CD4-positive, alpha-beta T cell (primary cell): Measurements from ENCODE around the gene CABCOCO1. TPM values are rescaled to one million over a fixed set of nuclear protein-coding genes. Genes with fewer than 3 reads are reported as not detected.

Experiments used
- ATAC-seq: fragments of 200-7000 bp; cut with Tn5 transposase; one replicate; pipeline ENCODE4 v1.10.0; 2022; ENCODE audit warnings: mild to moderate bottlenecking; ENCODE audit not compliant: poor library complexity
- CTCF ChIA-PET: fragments of 350-600 bp; sonication (Branson Sonifier 250); formaldehyde crosslinking; loops from one replicate; lab custom pipeline; 2021; ENCODE audit warnings: antibody characterized with exemption, inconsistent platforms; lab: Charles Lee
- POLR2A ChIA-PET: fragments of 350-600 bp; sonication (Branson Sonifier 250); formaldehyde crosslinking; loops from one replicate; lab custom pipeline; 2021; ENCODE audit warnings: antibody characterized with exemption, inconsistent platforms; lab: Charles Lee
- DNase-seq, 14 experiments: peaks; one replicate each; pipeline ENCODE4 v3.0.0-alpha.2; 2013 to 2020; ENCODE audit warnings: mixed read lengths in 2 of 14
- H3K27ac ChIP-seq, 2 donors: one replicate each; pipeline versions ENCODE4 v1.5.1 to v1.7.0; 2013; ENCODE audit warnings: low read length in 2 of 2, low read depth in 1 of 2, mild to moderate bottlenecking in 1 of 2
- H3K27me3 ChIP-seq, 2 experiments: 1 replicate in 1 of 2; 2 replicates in 1 of 2; pipeline versions ENCODE4 v1.6.1 to v1.7.0; 2013; ENCODE audit warnings: low read length in 2 of 2, control low read depth in 1 of 2, mild to moderate bottlenecking in 1 of 2, moderate library complexity in 1 of 2; ENCODE audit not compliant: insufficient read depth in 2 of 2, control insufficient read depth in 1 of 2
- H3K36me3 ChIP-seq: one replicate; pipeline ENCODE4 v1.6.1; 2013; ENCODE audit warnings: low read length, control low read depth; ENCODE audit not compliant: insufficient read depth
- H3K4me1 ChIP-seq: one replicate; pipeline ENCODE4 v1.6.1; 2013; ENCODE audit warnings: low read length, control low read depth; ENCODE audit not compliant: insufficient read depth
- H3K4me3 ChIP-seq: one replicate; pipeline ENCODE4 v1.5.1; 2013; ENCODE audit warnings: mild to moderate bottlenecking, low read length, moderate library complexity
- H3K9me3 ChIP-seq, 2 experiments: 1 replicate in 1 of 2; 2 replicates in 1 of 2; pipeline versions ENCODE4 v1.6.1 to v1.7.0; 2013; ENCODE audit warnings: low read length in 2 of 2, mild to moderate bottlenecking in 2 of 2, control low read depth in 1 of 2, moderate library complexity in 1 of 2; ENCODE audit not compliant: control insufficient read depth in 1 of 2, insufficient read depth in 1 of 2
- H3K27ac Mint-ChIP-seq: one replicate; pipeline ENCODE4 v1.8.0; 2020; ENCODE audit warnings: mixed read lengths
- H3K27me3 Mint-ChIP-seq: one replicate; pipeline ENCODE4 v1.8.0; 2021; ENCODE audit warnings: mixed read lengths
- H3K36me3 Mint-ChIP-seq: one replicate; pipeline ENCODE4 v1.8.0; 2021; ENCODE audit warnings: low read depth, mixed read lengths
- H3K4me1 Mint-ChIP-seq: one replicate; pipeline ENCODE4 v1.8.0; 2021; ENCODE audit warnings: low read depth, mixed read lengths
- H3K4me3 Mint-ChIP-seq: one replicate; pipeline ENCODE4 v1.8.0; 2020; ENCODE audit warnings: mild to moderate bottlenecking, mixed read lengths
- H3K9me3 Mint-ChIP-seq: one replicate; pipeline ENCODE4 v1.8.0; 2020; ENCODE audit warnings: mixed read lengths
- intact Hi-C, 2 experiments: fragments of 100-400 bp; cut with DNase I in 1 of 2; cut with micrococcal nuclease in 1 of 2; formaldehyde crosslinking; loops; one replicate each; pipeline versions ENCODE4 v1.15.1 to v1.9.0; 2023 to 2025; cut with DNase I, micrococcal nuclease
- total RNA-seq, 174 experiments: library from RNA in 2 of 174; stranded (reverse) in 2 of 174; gene quantifications; one replicate each; pipeline ENCODE4 v1.2.3 and lab custom pipeline; 2021 to 2026
- TF ChIP-seq, protein P1 (sequence below): fragments of 200-600 bp; IDR thresholded peaks from one replicate; pipeline ENCODE4 v1.8.0; 2022; ENCODE audit warnings: antibody characterized with exemption, mild to moderate bottlenecking

CABCOCO1 gene
- total RNA-seq, 2 experiments from 2014 or later = not detected

DNA sequence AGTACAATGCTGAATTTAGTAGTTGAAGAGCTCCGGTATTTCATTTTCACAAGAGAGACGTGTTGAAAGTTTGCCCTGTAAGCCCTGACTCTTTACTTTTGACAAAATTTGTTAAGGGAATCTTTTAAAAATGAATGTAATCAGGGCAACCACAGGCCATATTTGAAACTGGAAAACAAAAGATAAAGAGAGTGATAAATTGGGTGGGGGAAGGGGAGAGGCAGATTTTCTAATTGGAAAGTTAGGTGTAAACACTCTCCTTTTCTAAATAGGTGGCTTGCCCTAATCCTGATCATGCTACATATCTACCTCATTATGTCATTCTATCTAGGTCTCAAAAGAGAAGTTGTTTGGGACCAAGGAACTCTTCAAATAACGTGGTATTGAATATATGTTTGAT, 90.7 kb downstream of the CABCOCO1 start:
- H3K36me3 ChIP-seq = no peaks in the 10 kb centered on the region
- H3K4me1 Mint-ChIP-seq = peaks cover 29% of the 10 kb centered on the region
- H3K27me3 Mint-ChIP-seq = no peaks in the 10 kb centered on the region
- intact Hi-C loops = loop anchor here in 1 of 2 experiments (5.0 kb wide), 4 partner anchors 64 to 494 kb away; partner anchors contain the start of gene ARID5B
- ATAC-seq (no peak), DNase-seq (no peak)
- no peaks in the 10 kb centered on the region for H3K36me3 Mint-ChIP-seq
- no peaks in the 10 kb centered on the region for H3K27me3 ChIP-seq
- H3K27ac ChIP-seq = no peak overlapping the region
- TF ChIP-seq, protein P1, sequence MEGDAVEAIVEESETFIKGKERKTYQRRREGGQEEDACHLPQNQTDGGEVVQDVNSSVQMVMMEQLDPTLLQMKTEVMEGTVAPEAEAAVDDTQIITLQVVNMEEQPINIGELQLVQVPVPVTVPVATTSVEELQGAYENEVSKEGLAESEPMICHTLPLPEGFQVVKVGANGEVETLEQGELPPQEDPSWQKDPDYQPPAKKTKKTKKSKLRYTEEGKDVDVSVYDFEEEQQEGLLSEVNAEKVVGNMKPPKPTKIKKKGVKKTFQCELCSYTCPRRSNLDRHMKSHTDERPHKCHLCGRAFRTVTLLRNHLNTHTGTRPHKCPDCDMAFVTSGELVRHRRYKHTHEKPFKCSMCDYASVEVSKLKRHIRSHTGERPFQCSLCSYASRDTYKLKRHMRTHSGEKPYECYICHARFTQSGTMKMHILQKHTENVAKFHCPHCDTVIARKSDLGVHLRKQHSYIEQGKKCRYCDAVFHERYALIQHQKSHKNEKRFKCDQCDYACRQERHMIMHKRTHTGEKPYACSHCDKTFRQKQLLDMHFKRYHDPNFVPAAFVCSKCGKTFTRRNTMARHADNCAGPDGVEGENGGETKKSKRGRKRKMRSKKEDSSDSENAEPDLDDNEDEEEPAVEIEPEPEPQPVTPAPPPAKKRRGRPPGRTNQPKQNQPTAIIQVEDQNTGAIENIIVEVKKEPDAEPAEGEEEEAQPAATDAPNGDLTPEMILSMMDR = no peak
- peaks cover 14% of the 10 kb centered on the region for H3K4me1 ChIP-seq
- no peaks in the 10 kb centered on the region for H3K9me3 ChIP-seq
- no peaks in the 10 kb centered on the region for H3K9me3 Mint-ChIP-seq
- H3K4me3 ChIP-seq = no peak overlapping the region
- no peak overlapping the region for H3K4me3 Mint-ChIP-seq
- ChIA-PET CTCF (no interaction called here), POLR2A (interaction anchor here (1.3 kb wide), 1 partner anchor 115 kb away, joined by 3 read pairs; no protein-coding TSS in a partner anchor)
- no peak overlapping the region for H3K27ac Mint-ChIP-seq

DNA sequence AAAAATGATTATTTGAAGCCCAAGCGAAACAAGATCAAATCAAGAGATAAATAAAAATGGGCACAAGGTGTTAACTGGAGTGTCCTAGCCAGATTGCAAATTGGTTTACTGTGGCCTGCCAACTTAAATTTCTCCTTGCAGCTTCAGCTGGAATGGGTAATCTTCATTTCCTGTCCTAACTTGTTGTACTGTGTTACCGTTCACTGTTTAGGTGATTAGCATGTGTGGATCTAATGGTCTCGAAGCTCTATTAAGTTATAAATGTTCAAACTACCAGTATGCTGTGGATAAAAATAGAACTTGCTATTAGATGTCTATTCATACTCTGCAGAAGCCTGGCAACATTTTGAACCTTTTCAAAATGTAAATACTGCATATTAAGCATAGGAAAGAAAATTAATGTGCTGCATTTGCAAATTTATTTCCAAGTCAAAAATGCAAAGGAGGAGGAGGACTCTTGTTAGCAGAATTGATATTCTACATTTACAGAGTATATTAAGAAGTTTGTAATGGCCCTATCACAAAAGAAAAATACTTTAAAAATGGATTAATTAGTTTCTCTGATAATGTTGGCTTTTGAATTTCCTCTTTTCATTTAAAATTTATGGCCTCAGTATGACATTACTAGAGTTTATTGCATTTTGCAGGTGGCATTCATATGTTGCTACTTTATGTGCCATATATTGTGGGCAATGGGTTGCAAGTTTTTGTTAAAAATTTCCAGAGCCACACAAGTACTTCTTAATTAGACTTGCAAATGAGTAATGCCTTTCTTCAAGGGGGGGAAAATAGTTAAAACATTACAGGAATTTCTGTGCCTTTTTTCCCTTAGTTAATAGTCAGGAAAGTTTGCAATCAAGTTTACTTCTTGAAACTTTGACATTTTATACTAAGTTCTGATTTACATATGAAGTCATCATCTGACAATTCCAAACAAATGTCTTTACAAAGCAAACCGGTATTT, 92.1 kb downstream of the CABCOCO1 start:
- no peak for ATAC-seq
- H3K27me3 Mint-ChIP-seq = no peaks in the 10 kb centered on the region
- no peak for DNase-seq
- H3K4me3 Mint-ChIP-seq = no peak overlapping the region
- Histone ChIP-seq H3K4me1 (peaks cover 14% of the 10 kb centered on the region), H3K27me3 (no peaks in the 10 kb centered on the region), H3K4me3 (no peak overlapping the region), H3K27ac (no peak overlapping the region), H3K36me3 (no peaks in the 10 kb centered on the region), H3K9me3 (no peaks in the 10 kb centered on the region)
- H3K36me3 Mint-ChIP-seq = no peaks in the 10 kb centered on the region
- TF ChIP-seq, protein P1 = no peak
- H3K4me1 Mint-ChIP-seq = peaks cover 29% of the 10 kb centered on the region
- CTCF ChIA-PET = no interaction called here
- H3K27ac Mint-ChIP-seq = no peak overlapping the region
- POLR2A ChIA-PET = no interaction called here
- H3K9me3 Mint-ChIP-seq = no peaks in the 10 kb centered on the region
- intact Hi-C loops = loop anchor here in 1 of 2 experiments (5.0 kb wide), 4 partner anchors 62 to 492 kb away; partner anchors contain the start of gene ARID5B

DNA sequence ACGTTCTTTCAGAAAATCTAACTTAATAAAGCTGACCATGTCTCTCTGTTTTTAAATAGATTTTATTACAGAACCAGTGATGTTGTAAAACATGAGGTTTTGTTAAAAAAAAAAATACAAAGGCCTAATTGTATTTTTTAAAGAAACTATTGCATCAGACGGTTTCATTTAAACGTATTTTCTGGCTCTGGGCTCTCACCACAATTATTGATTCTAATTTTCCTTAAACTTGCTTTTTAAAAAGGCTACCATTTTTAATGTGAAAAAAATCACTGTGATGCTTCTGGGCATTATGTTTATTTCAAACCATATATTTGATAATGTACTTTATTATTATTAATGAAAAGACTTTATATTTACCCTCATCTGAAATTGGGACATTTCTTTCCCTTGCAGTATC, 94.3 kb downstream of the CABCOCO1 start:
- Mint-ChIP-seq H3K4me1 (peaks cover 23% of the 10 kb centered on the region), H3K27me3 (no peaks in the 10 kb centered on the region), H3K9me3 (no peaks in the 10 kb centered on the region), H3K36me3 (no peaks in the 10 kb centered on the region), H3K4me3 (no peak overlapping the region), H3K27ac (no peak overlapping the region)
- H3K36me3 ChIP-seq = no peaks in the 10 kb centered on the region
- H3K4me3 ChIP-seq = no peak overlapping the region
- peaks cover 2% of the 10 kb centered on the region for H3K4me1 ChIP-seq
- no peak overlapping the region for H3K27ac ChIP-seq
- intact Hi-C loops = no loop called here
- ATAC-seq = no peak
- DNase-seq = no peak
- ChIA-PET POLR2A (no interaction called here), CTCF (no interaction called here)
- TF ChIP-seq, protein P1 = no peak
- no peaks in the 10 kb centered on the region for H3K27me3 ChIP-seq
- H3K9me3 ChIP-seq = no peaks in the 10 kb centered on the region
